Small intestine (tissue), 7 donors: ENCODE results near the gene HRC. TPM values are rescaled to one million over a fixed set of nuclear protein-coding genes. Genes with fewer than 3 reads are reported as not detected.
A peak's percentile ranks its signal among the peaks of the same experiment; 100 is the strongest.
"Not testable (repeated sequence)": the region's sequence is repeated elsewhere in the genome, so short reads cannot be mapped to it uniquely, and the experiment has no call there.

Source experiments
- DNase-seq, 2 donors: peaks; one replicate each; pipeline versions ENCODE4 v3.0.0 to v3.0.0-alpha.2; 2013
- FAIRE-seq: peaks from 2 replicates; lab custom pipeline; 2012; peaks lifted over from hg19 to GRCh38; lab: Jason Lieb, UNC
- H3K27ac ChIP-seq, 3 donors: one replicate each; pipeline ENCODE4 v1.5.1; 2013; ENCODE audit warnings: low read length in 2 of 3, mild to moderate bottlenecking in 2 of 3, control low read depth in 1 of 3, inconsistent platforms in 1 of 3, low read depth in 1 of 3, moderate library complexity in 1 of 3
- H3K27me3 ChIP-seq, 3 donors: one replicate each; pipeline ENCODE4 v1.6.1; 2013; ENCODE audit warnings: low read length in 3 of 3, inconsistent platforms in 1 of 3; ENCODE audit not compliant: control insufficient read depth in 3 of 3, insufficient read depth in 3 of 3
- H3K36me3 ChIP-seq, 3 donors: one replicate each; pipeline ENCODE4 v1.6.1; 2013; ENCODE audit warnings: low read length in 3 of 3, inconsistent platforms in 1 of 3, low read depth in 1 of 3, mild to moderate bottlenecking in 1 of 3, moderate library complexity in 1 of 3; ENCODE audit not compliant: control insufficient read depth in 3 of 3, insufficient read depth in 2 of 3
- H3K4me1 ChIP-seq, 3 donors: one replicate each; pipeline ENCODE4 v1.6.1; 2013; ENCODE audit warnings: low read length in 2 of 3, inconsistent platforms in 1 of 3, low read depth in 1 of 3, mild to moderate bottlenecking in 1 of 3, moderate library complexity in 1 of 3; ENCODE audit not compliant: control insufficient read depth in 3 of 3, insufficient read depth in 2 of 3
- H3K4me3 ChIP-seq, 3 donors: one replicate each; pipeline ENCODE4 v1.5.1; 2013; ENCODE audit warnings: low read length in 3 of 3, control low read depth in 1 of 3, inconsistent platforms in 1 of 3, low read depth in 1 of 3, mild to moderate bottlenecking in 1 of 3, moderate library complexity in 1 of 3
- H3K9me3 ChIP-seq, 2 donors: one replicate each; pipeline ENCODE4 v1.6.1; 2013; ENCODE audit warnings: low read depth in 1 of 2, low read length in 1 of 2; ENCODE audit not compliant: control insufficient read depth in 2 of 2, insufficient read depth in 1 of 2
- WGBS, 3 donors: extraction: QIAGEN DNeasy Blood & Tissue Kit; methylation state at CpG; one replicate each; pipeline ENCODE4 v1.1.7; 2013; 5-methylcytosine and 5-hydroxymethylcytosine counted together
- polyA plus RNA-seq, 4 donors: library from polyadenylated mRNA; stranded (reverse) in 3 of 4; unstranded in 1 of 4; fragments of 200-250 nt in 3 of 4; fragments of 120-200 nt in 1 of 4; gene quantifications; one replicate each; pipeline versions ENCODE4 v1.2.1 to v1.2.3, GENCODE V29; 2013
- donor health status: healthy with polysubstance abuse.
- donor health status: control.
- donor health status: control.
- donor health status: Bipolar disorder and iron deficiency.
- donor health status: healthy.

Gene HRC
- polyA plus RNA-seq, 4 donors, result 0.67 to 2.6 (median 2.0) TPM

DNA sequence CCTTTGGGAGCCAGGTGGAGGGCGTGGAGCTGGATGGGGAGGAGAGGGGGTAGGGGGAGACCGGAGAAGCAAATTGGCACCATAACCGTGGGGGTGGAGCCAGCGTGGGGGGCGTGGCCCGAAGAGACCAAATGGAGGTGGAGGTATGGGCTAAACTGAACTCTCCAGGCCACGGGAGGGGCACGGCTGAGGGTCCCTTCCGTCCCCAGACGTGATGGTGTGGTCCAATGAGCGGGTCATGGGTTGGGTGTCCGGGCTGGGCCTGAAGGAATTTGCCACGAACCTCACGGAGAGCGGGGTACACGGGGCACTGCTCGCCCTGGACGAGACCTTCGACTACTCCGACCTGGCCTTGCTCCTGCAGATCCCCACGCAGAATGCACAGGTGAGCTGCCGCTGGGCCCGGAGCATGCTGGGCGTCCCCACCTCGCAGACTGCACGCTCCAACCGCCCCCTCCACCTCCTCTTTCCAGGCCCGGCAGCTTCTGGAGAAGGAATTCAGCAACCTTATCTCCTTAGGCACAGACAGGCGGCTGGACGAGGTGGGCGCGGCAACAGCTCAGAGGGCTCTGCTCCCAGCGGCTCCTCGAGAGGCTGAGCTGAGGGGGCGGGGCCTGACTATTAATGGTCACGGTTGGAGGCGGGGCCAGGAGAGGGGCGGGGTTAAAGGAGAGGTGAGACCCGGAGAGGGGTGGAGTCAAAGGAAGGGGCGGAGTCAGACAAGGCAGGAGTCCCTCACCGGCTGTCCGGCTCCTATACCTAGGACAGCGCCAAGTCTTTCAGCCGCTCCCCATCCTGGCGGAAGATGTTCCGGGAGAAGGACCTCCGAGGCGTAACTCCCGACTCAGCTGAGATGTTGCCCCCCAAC is 6.2 kb downstream of the HRC start:
- Histone ChIP-seq H3K4me3 (peak overlapping the region; percentile 36 to 67 (median 59)), H3K4me1 (peaks cover 0 to 29% (median 4%) of the 10 kb centered on the region in 3 donors), H3K9me3 (peaks cover 0 to 14% of the 10 kb centered on the region in 2 donors), H3K36me3 (no peaks in the 10 kb centered on the region), H3K27me3 (peaks cover 0 to 69% (median 0%) of the 10 kb centered on the region in 3 donors), H3K27ac (peak overlapping the region; percentile 79 to 95 (median 88))
- FAIRE-seq (no peak), DNase-seq (peak; percentile 96 to 99)
- WGBS, 3 donors, result 0 to 3% (median 2%) methylated on average over 40 to 49 of the region's 49 CpGs

DNA sequence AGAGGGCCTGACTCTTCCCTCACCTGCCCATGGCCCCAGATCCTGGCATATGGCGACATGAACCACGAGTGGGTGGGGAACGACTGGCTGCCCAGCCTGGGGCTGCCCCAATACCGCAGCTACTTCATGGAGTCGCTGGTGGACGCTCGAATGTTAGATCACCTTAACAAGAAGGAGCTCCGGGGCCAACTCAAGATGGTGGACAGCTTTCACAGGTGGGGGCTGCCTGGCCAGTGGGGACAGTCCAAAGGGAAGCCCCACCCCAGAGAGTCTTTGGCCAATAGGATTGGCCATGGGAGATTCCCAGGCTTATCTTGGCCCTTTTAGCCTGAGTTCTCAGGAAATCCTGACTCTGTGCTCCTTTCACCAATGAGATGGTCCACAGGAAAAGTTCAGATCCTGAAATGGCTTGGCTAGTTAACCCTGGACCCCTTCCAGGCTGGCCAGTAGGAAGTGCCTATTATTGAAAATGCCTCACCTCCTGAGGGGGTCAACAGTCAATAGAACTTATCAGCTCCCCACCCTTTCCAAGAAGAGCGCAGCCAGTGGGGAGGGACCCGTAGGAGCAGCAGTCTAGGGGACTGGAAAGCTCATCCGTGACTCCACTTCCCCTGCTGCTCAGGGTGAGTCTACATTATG is 7.0 kb downstream of the HRC start:
- no peak for FAIRE-seq
- Histone ChIP-seq H3K27ac (peak overlapping the region in 1 of 3 donors; percentile 59), H3K9me3 (peaks cover 0 to 14% of the 10 kb centered on the region in 2 donors), H3K4me3 (peak overlapping the region in 1 of 3 donors; percentile 59), H3K4me1 (peaks cover 0 to 29% (median 4%) of the 10 kb centered on the region in 3 donors), H3K36me3 (no peaks in the 10 kb centered on the region), H3K27me3 (peaks cover 0 to 68% (median 0%) of the 10 kb centered on the region in 3 donors)
- 60 to 73% (median 69%) methylated on average over 11 of the region's 11 CpGs for WGBS, 3 donors
- DNase-seq, result no peak

DNA sequence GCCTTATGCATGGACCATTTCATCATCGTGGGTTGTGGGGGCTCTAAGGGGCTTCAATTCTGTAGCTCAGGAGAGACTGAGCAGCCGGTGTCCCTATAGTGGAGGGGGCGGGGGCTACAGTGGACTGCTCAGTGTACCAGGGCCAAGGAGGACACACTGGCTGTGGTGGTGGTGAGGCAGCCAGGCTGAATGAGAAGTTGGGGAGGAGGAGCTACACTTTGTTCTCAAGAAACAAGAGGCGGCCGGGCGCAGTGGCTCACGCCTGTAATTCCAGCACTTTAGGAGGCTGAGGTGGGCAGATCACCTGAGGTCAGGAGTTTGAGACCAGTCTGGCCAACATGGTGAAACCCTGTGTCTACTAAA is 8.8 kb downstream of the HRC start:
- H3K27ac ChIP-seq, FAIRE-seq, H3K4me3 ChIP-seq, H3K9me3 ChIP-seq, H3K36me3 ChIP-seq, DNase-seq: not testable (repeated sequence)
- H3K4me1 ChIP-seq, result peaks cover 0 to 29% (median 4%) of the 10 kb centered on the region in 3 donors
- 23 to 35% (median 34%) methylated on average over 7 of the region's 7 CpGs for WGBS, 3 donors
- H3K27me3 ChIP-seq, result peaks cover 0 to 75% (median 0%) of the 10 kb centered on the region in 3 donors

DNA sequence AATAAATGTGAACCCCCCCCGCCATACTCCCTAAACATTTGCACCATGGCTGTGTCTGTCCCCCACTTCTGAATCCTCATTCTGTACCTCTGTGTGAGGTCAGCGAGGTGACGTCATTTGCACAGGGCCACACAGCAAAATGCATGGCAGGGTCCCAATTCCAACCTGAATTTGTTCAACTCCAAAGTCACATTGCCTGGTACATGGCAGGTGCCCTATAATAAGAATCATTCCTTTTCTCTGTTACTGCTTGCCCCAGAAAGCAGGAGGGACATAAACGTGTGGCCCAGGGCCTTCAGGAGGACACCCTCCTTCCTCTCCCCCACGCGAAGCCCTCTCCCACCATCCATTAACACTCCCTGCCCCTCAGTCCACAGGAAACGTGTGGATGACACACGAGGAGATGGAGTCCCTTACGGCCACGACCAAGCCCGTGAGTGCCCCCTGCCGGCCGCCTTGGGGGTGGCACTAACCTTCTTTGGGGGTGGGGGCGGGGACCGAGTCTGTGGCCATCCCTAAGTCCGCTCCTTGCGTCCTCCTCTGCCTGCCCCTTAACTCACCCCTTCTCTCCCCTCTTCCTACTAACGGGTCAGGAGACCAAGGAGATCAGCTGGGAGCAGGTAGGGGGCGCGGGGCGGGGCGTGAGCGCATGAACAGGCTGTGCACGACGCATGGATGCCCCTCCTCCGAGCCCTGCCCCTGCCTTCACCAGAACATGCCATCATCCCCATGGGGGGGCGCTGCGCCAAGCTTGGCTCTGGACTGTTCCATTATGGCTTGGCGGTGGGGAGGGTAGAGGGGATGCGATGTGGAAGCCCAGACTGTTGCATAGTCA is 9.4 kb downstream of the HRC start:
- FAIRE-seq, result no peak
- DNase-seq, result peak; percentile 70 to 79
- Histone ChIP-seq H3K4me1 (peaks cover 0 to 26% (median 0%) of the 10 kb centered on the region in 3 donors), H3K36me3 (no peaks in the 10 kb centered on the region), H3K27me3 (peaks cover 0 to 72% (median 0%) of the 10 kb centered on the region in 3 donors), H3K27ac (no peak overlapping the region), H3K4me3 (no peak overlapping the region), H3K9me3 (peaks cover 0 to 6% of the 10 kb centered on the region in 2 donors)
- 7 to 8% (median 8%) methylated on average over 28 to 30 of the region's 30 CpGs for WGBS, 3 donors

DNA sequence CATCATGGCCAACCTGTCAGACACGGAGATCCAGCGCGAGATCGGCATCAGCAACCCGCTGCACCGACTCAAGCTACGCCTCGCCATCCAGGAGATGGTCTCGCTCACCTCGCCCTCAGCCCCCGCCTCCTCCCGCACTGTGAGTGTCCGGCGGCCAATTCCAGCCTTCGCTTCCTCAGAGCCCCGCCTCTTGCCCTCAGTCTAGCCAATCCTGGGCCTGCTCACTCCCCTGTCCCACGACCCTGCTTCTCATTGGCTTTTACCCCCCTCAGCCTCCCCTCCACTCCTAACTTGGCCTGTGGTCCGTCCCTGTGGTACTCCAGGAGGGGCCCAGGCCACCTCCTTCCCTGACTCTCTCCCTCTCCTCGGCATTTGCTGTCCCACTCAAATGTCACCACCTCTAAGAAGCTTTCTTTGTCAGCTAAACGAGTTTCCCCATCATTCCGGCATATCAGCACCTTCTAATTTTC is 12.3 kb downstream of the HRC start:
- H3K36me3 ChIP-seq, result no peaks in the 10 kb centered on the region
- H3K4me3 ChIP-seq, result peak overlapping the region in 2 of 3 donors; percentile 34 to 42
- peaks cover 0 to 49% (median 0%) of the 10 kb centered on the region in 3 donors for H3K27me3 ChIP-seq
- no peak for FAIRE-seq
- no peak overlapping the region for H3K27ac ChIP-seq
- DNase-seq, result peak; percentile 74 to 88
- peaks cover 0 to 5% of the 10 kb centered on the region in 2 donors for H3K9me3 ChIP-seq
- H3K4me1 ChIP-seq, result no peaks in the 10 kb centered on the region
- 1 to 2% (median 2%) methylated on average over 21 of the region's 21 CpGs for WGBS, 3 donors

DNA sequence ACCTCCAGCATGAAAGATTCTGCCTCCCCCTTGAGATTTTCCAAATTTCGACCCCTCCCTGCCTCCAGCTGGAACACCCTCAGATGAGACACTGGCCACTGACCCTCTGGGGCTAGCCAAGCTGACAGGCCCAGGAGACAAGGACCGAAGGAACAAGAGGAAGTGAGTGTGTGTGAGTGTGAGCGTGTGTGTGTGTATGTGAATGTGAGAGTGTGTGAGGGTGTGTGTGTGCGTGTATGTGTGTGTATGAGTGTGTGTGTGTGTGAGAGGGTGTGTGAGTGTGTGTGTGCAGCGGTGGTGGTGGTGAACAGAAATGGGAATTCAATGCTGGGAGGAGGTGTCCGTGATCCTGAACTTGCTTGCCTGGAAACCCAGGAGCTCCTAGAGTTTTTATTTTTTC is 13.8 kb downstream of the HRC start:
- 79 to 87% (median 86%) methylated on average over 6 of the region's 6 CpGs for WGBS, 3 donors
- DNase-seq (no peak), FAIRE-seq (no peak)
- Histone ChIP-seq H3K4me1 (no peaks in the 10 kb centered on the region), H3K36me3 (no peaks in the 10 kb centered on the region), H3K9me3 (peaks cover 0 to 5% of the 10 kb centered on the region in 2 donors), H3K27me3 (peaks cover 0 to 40% (median 0%) of the 10 kb centered on the region in 3 donors), H3K27ac (no peak overlapping the region), H3K4me3 (no peak overlapping the region)

DNA sequence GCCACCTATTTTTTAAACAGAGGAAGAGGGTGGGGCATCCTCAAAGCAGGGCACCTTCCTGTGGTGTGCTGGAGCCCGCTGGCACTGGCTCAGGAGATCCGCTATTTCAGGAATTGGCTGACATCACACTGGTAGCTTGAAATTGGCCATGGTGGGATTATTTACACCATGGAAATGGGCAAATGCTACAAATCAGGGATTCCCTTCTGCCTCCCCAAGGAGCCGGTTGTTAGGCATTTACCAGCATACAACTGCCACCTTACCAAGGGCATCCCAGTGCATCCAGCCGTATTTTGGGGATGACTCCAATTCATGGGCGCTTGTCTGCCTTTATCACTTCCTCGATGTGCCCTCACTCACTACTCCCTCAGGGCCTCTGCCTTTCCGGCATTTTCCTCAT is 14.2 kb downstream of the HRC start:
- 82 to 84% (median 84%) methylated on average over 7 of the region's 7 CpGs for WGBS, 3 donors
- no peak for FAIRE-seq
- H3K4me1 ChIP-seq, result no peaks in the 10 kb centered on the region

More for the DNA sequence above, 14.2 kb downstream of the HRC start:
- Histone ChIP-seq H3K27me3 (peaks cover 0 to 36% (median 0%) of the 10 kb centered on the region in 3 donors), H3K4me3 (no peak overlapping the region), H3K9me3 (peaks cover 0 to 5% of the 10 kb centered on the region in 2 donors), H3K27ac (no peak overlapping the region), H3K36me3 (no peaks in the 10 kb centered on the region)
- DNase-seq, result no peak
